ENCODE measurements around the gene CCDC188.

Gene CCDC188

DNA sequence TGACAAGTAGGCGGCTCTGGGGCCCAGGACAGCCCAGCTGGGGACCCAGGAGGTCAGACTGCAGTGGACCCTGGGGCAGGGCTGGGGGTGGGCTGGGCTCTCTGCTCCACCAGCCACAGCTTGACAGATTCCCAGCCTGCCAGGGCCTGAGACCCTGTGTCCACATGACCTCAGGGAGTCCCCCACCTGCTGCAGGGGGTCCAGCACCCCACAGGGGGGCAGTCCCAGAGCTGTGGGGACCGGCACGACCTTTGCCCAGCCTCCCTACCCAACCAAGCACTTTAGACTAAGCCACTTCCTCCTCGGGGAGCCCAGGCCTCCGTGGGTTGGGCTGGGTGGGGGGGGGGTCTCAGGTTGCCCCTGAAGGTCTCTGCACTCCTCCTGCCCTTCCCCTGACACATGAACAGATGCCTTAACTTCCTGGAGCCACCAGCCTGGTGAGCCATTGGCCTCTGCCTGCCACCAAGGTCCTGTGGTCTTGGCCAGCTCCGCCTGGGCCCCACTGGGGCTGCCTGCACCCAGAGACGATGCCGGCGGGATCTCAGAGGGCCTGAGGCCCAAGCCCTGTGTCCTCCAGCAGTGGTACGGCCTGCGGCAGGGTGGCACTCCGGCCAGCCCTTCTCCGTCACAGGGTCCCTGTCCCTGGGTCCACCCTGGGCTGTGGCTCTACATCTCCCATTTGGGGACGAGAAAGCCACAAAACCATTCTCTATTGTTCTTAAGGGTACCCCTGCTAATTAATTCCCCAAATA is 3.4 kb downstream of the CCDC188 start:
- DNase-seq = no peak

DNA sequence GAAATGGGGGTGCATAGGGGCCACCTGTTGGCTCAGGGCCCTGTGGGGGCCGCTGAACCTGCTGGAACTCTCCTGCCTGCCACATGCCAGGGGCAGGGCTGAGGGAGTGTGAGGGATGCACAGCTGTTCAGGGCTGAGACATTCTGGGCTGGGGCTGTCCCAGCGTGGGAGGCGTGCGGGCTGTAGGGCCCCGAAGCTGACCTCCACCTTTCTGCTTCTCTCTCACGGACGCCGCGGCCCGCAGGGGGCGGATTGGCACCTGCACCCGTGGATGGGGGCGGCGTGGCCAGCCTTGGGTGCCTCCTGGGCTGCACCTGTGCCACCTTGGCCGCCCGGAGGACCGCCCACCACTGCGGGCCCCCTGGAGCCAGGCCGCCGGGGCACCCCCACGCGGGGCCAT is 4.1 kb downstream of the CCDC188 start:
- no peak for DNase-seq

DNA sequence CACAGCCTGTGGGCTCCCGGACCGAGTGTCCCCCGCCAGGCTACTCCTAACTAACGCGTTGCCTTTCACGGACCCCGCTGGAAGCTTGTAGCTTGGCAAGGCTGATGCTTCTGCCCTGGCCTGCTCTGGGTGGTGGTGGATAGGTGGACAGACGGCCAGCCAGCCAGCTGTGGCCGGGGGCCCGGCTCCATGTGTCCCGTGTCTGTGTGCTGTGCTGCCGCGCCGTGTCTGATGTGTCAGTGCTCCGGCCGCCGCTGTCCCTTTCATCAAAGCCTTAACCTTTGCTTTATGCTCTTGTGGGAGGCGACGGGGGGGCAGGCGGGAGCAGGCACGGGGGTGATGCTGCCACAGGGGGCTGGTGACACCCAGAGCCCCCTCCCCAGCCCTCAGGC is 5.0 kb downstream of the CCDC188 start:
- DNase-seq = no peak

DNA sequence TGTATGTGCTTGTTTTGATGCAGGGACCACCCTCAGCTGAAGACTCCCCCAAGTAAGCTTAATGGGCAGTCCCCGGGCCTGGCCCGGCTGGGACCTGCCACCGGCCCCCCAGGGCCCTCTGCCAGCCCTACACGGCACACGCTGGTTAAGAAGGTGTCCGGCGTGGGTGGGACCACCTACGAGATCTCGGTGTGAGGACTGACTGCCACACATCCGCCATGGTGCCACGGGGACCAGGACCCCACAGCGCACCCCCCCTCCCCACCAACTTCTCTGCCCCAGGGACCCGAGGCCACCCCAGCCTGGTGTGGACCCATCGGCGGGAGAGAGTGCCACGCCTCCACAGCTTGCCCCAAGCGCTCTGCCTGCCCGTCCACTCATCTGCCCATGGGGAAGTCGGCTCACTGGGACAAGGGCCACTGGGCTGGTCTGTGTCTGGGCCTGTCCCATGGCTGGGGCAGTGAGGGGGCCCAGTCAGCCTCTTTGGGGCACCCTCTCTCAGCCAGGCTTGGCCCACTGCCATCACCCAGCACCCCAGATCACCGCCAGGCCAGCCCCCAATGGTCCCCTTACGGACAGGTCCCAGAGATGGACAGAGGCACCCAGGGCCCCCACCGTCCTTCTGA is 5.5 kb downstream of the CCDC188 start:
- DNase-seq = no peak

DNA sequence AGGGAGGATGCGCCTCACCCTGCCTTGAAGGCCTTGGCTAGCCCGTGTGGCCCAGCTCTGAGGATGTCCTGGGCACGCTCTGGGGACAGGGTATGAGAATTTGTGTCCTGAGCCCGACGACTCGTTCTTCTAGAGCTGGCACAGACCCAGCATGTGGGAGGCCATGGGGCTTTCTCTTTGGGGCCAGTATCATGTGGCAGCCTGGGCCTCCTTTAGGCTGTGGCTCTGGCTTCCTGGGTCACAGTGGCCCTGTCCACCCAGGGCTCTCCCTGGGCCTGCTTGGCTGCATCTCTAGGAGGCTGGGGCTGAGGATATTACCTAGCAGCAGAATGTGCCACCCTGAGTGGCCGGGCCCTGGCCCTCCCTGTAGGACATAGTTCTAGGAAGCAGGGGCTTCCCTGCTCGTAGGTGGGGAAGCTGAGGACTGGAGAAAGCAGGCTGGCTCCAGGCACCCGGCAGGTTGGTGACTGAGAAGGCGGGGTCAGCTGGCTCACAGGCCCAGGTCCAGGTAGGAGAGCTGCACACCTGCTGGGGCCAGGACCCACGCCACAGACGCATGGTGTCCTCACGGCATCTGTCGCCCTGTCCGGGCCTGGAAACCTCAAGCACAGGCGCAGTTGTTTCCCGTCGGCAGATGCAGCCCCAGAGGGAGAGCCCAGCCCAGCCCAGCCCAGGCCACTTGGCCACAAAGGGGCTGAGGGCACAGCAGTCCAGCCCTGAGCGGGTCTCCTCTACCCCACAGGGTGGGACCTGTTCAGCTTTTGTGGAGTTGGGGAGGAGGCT is 6.8 kb downstream of the CCDC188 start:
- DNase-seq = no peak

DNA sequence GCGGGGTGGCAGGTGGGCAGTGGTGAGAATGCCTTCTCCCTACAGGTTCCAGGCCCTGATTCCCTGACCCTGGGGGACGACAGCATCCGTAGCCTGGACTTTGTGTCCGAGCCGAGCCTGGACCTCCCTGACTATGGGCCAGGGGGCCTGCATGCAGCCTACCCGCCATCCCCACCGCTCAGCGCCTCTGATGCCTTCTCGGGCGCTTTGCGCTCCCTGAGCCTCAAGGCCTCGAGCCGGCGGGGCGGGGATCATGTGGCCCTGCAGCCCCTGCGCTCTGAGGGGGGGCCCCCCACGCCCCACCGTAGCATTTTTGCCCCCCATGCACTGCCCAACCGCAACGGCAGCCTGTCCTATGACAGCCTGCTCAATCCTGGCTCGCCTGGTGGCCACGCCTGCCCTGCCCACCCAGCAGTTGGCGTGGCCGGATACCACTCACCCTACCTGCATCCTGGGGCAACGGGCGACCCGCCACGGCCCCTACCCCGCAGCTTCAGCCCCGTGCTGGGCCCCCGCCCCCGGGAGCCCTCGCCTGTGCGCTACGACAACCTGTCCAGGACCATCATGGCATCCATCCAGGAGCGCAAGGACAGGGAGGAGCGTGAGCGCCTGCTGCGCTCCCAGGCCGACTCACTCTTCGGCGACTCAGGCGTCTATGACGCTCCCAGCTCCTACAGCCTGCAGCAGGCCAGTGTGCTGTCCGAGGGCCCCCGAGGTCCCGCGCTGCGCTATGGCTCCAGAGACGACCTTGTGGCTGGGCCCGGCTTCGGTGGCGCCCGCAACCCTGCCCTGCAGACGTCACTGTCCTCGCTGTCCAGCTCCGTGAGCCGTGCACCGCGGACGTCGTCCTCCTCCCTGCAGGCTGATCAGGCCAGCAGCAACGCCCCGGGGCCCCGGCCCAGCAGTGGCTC is 7.9 kb downstream of the CCDC188 start:
- no peak for DNase-seq

DNA sequence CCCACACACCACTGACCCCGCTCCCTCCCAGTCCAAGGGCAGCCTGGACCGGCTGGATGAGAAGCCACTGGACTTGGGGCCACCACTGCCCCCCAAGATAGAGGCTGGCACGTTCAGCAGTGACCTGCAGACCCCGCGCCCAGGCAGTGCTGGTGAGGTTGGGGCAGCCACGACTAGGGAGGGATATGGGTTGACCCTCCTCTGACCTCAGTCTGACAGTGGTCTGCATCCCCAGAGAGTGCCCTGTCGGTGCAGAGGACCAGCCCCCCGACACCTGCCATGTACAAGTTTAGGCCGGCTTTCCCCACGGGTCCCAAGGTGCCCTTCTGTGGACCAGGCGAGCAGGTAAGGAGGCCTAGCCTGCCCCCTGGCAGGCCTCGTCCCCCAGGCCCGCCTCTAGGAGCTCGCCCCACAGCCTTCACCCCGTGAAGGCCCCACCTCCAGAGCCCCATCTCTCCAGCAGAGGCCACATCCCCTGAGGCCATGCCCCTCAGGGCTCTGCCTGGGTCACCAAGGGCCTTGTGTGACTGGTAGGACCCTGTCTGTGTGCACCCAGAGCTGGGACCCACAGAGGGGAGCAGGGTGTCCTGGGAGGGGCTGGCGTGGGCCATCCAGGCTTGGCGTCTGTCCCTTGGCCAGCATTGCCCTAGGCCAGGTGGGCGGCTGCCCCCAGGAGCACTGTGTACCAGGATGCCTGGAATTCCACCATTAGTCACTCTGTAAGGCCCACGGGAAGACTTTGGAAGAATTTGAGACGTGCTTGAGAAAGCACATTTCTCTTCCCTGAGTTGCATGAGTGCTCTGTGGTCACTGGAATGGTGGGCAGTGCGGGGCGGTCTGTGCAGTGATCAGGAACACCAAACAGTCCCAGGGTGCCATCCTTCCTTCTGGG is 9.4 kb downstream of the CCDC188 start:
- no peak for DNase-seq

DNA sequence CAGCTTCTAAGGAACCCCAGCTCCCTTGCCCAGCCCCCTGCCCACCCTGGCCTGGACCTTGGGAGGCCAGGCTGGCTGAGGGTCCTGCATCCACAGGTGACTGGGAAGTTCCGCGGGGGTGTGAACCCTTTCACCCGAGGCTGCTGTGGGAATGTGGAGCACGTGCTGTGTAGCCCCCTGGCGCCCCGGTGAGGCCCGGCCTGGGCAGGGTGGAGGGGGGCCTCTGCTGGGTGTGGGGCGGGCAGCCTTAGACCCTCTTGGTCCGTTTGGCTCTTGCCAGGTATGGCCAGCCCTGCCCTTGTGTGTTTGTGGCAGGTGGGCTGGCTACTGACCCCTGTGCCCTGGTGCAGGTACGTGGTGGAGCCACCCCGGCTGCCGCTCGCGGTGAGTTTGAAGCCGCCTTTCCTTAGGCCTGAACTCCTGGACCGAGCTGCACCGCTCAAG is 10.3 kb downstream of the CCDC188 start:
- DNase-seq = no peak

DNA sequence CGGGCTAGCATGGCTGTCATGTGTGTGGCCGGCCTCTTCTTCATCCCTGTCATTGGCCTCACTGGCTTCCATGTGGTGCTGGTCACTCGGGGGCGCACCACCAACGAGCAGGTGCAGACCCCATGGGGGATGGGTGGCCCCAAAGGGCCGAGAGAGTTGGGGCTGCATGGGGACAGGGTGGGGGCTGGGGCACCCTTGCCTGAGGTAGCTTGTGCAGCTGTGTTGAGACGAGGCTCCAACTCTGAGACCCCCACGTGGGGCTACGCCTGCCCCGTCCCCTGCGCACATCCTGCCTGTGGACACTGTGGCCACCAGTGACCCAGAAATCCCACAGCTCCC is 10.8 kb downstream of the CCDC188 start:
- no peak for DNase-seq

DNA sequence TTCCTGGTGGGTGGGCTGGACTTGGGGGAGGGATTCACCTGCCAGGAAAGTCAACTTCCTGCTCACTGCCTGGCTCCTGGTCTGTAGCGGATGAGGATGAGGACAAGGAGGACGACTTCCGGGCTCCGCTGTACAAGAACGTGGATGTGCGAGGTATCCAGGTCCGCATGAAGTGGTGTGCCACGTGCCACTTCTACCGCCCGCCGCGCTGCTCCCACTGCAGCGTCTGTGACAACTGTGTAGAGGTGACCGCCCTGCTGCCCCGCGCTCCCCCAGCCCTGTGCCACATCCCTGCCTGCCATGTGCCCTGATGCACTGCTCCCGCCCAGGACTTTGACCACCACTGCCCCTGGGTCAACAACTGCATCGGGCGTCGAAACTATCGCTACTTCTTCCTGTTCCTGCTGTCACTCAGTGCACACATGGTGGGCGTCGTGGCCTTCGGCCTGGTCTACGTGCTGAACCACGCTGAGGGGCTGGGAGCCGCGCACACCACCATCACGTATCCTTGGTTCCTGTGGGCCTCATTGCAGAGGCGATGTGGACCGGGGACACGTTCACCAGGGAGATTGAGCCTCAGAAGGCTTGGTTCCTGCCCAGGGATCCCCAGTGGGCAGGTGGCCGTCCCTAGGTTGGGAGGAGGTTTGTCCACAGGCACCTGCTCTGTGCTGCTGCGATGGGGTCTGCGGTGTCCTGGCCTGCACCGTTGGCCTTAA is 11.3 kb downstream of the CCDC188 start:
- no peak for DNase-seq

DNA sequence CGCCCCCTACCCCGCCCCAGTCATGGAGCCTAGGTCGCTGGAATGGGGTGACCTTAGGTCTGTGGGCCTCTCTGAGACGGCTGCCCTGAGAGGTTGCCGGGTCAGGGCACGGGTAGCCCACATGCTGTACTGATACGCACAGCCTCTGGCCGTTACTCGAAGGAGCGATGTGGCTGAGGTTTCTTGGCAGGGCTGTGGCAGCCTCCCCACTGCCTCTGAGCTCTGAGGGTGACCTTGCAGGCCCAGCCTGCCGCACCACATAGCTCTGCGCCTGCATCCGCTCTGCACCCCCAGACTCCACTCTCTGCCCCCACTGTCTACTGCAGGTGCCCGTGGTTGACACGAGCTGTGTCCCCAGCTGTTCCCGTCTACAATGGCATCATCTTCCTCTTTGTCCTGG is 12.0 kb downstream of the CCDC188 start:
- DNase-seq = no peak

DNA sequence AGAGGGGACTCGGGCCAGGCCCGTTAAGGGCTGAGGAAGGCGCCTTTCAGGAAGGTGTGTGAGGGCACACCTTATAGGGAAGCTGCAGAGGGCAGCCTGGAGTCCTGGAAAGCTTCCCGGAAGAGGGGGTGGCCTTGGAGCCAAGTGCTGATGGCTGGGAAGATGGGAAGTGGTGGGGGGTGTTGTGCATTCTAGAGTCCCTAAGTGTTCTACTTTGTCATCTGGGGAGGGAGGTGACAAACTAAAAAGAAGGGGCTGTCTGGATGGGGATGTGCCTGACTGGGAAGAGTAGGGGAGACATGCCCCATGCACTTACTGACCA is 12.5 kb downstream of the CCDC188 start:
- no peak for DNase-seq

DNA sequence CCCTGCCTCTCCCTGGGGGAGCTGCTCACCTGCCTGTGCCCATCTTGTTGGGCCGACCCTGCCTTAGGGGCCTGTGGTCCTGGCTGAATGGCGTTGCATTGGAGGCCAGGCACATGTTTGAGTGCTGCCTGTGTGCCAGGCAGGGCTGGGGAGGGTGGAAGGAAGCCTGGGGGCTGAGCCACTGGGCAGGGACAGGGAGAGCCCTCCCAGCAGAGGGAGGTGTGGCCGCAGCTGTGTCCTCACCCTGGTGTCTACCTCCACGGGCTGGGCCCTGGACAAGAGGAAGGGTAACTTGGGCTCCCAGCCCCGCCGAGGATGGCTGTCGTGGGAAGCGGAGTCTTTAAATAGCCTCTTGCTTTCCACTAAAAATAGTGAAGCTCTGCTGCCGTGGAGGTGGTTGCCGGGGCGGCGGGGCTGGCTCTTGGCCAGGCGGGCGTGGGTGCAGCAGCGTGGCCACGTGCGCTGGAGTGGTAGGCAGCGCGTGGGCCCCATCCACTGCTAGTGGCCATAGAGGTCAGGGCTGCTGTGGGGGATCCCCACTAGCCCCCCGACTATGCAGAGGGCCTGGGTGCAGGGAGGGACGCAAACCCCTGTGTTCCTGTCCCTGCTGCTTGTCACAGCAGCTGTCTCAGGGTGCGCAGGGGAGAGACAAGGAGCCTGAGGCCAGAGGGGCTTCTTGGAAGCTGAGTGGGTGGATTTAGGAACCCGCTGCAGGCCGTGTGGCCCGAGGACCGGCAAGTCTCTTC is 13.0 kb downstream of the CCDC188 start:
- no peak for DNase-seq

DNA sequence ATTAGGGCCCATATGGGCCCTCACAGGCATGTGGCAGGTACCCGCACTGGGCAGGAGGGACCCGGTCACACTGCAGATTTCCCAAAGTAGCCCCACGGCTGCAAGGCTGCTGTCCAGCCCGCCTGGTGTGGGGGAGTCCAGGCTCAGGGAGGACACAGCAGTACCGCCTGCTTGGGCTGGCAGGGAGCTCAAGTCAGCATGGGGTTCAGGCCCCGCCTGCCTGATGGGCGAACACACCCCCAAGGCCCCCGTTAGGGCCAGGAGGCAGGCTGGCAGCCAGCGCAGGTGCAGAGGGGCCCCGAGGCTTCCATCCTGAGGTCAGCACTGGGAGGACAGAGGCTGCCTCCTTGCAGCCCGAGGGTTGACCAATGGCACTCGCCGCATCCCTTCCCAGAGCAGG is 13.7 kb downstream of the CCDC188 start:
- DNase-seq = no peak

DNA sequence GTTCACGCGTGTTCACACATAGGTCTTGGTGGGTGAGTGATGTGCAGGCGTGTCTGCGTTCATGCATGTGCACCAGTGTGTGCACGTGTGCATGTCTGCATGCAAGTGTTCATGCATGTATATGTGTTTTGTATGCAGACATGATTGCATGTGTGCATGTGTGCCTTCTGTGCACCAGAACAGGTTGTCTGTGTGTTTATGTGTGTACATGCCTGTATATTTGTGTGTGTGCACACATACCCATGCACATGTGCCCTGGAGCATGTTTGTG is 14.3 kb downstream of the CCDC188 start:
- DNase-seq = no peak

DNA sequence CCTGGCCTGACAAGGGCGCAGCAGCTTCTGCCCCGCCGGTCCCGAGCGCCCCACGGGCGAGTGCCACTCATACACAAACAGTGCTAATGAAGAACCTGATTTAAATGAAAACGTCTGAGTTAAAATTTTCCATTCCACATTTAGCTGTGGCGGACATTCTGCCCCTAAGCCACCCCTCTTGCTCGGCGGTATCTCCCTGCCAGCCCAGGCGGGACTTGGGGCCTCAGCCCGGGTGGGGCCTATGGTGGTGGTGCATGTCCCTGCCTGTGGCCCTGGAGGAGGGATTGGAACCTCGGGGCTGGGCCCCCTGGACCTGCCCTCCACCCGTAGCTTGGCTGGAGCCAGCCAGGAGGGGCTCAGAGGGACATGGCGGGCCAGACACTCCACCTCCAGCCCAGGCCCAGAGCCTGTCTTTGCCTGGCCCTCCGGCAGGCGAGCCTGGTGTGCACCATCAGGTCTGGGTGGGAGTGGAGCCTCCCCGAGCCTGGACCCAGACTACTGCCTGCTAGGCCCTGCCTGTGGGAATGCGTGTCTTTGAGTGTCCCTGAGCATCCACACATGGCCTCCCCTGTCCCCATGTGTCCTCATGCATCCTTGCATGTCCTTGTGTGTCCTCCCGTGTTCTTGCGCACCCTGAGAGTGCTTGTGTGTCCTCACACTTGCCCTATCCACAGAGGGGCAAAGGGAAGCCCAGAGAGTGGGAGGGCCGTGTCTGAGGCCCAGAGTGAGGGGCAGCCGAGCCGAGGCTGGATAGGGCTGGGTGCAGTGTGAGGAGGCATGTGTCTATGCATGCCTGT is 14.9 kb downstream of the CCDC188 start:
- no peak for DNase-seq

DNA sequence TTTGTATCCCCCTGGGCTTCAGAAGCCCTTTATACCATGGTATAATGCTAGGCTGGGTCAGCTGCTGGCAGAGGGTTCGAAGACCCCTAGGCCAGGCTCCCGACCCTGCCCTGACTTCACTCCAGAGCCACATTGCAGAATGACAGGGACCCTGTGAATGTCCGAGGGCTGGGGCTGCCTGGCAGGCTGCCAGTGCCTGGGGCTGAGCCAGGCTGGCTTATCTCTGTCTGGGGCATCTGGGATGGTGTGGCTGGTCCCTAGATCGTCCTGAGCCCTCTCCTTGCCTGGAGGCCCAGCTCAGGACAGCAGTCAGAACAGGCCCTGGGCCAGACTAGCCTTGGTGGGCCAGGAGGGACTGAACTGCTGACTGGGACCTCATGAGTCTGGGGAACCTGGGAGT is 15.6 kb downstream of the CCDC188 start:
- DNase-seq = no peak

DNA sequence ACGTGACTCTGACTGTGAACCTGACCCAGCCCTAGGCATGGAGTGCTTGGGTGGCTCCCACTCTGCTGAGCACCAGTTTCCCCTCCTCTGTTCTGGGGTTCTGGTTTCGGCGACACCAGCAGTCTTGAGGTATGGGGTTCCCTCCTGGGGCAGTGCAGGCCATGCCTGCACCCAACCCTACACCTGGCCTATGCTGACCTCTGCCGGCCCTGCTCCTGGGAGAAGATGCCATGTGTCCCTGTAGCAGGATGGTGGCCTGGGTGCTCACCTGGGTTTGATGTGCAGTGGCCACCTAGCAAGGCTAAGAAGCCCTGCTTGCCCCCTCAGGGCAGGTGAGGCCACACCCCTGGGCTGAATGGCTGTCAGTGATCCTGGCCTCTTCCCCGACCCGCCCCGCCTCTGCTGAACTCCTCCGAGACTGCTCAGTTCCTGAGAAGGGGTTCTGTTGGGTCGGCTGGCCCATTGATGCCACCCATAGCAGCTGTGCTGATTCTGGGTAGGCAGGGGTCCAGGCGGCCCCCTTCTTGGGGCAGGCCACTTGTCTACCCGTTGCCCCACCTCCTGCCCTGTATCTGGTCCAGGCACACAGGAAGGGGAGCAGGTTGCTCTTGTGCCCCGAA is 16.8 kb downstream of the CCDC188 start:
- DNase-seq = no peak

DNA sequence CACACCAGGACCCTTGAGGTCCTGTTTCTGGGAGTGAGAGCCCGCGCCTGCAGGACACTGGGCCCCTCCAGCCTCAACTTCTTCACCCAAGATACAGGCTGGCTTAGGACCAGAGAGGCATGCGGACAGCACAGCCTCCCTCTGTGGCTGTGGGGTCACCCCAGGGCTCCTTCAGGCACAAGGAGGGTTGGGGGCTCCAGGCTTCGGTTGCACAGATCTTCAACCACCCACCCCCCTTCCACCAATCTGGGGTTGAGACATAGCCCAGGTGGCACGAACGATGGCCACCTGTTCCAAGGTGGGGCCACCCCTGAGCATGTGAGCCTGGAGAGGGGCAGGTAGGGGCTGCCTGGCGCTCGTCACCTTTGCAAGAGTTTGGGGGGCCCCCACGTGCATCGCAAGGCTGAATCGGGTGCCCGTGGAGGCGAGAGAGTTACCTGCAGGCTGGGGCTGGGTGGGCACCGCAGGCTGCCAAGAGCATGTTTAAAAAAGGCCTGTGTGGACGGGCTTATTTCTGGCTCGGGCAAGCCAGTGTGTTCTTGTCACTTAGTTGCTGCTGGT is 18.1 kb downstream of the CCDC188 start:
- no peak for DNase-seq
